Measurements from ENCODE around the gene DAAM2.

DAAM2 gene

GRCh38 chr6:39841923-39842322, 49.7 kb downstream of the DAAM2 start:
- no peak overlapping the region for H3K4me3 ChIP-seq (ENCODE audit: low read length)
- no peaks in the 10 kb centered on the region for H3K4me1 ChIP-seq (ENCODE audit: control insufficient read depth, insufficient read depth, low read length)
- H3K27me3 ChIP-seq (ENCODE audit: control insufficient read depth, insufficient read depth, low read length): no peaks in the 10 kb centered on the region

GRCh38 chr6:39843305-39844020, 51.3 kb downstream of the DAAM2 start:
- H3K4me1 ChIP-seq (ENCODE audit: control insufficient read depth, insufficient read depth, low read length): no peaks in the 10 kb centered on the region

More at GRCh38 chr6:39841923-39842322, 49.7 kb downstream of the DAAM2 start:
- Histone ChIP-seq H3K9me3 (ENCODE audit: control insufficient read depth, low read length) (no peaks in the 10 kb centered on the region), H3K9ac (ENCODE audit: low read length) (no peak overlapping the region), H3K36me3 (ENCODE audit: control insufficient read depth, insufficient read depth, low read length) (no peaks in the 10 kb centered on the region)

GRCh38 chr6:39844866-39845265, 52.7 kb downstream of the DAAM2 start:
- Histone ChIP-seq H3K9me3 (ENCODE audit: control insufficient read depth, low read length) (no peaks in the 10 kb centered on the region), H3K36me3 (ENCODE audit: control insufficient read depth, insufficient read depth, low read length) (no peaks in the 10 kb centered on the region), H3K4me3 (ENCODE audit: low read length) (no peak overlapping the region), H3K4me1 (ENCODE audit: control insufficient read depth, insufficient read depth, low read length) (no peaks in the 10 kb centered on the region), H3K9ac (ENCODE audit: low read length) (no peak overlapping the region), H3K27me3 (ENCODE audit: control insufficient read depth, insufficient read depth, low read length) (no peaks in the 10 kb centered on the region)

More at GRCh38 chr6:39843305-39844020, 51.3 kb downstream of the DAAM2 start:
- Histone ChIP-seq H3K9me3 (ENCODE audit: control insufficient read depth, low read length) (no peaks in the 10 kb centered on the region), H3K27me3 (ENCODE audit: control insufficient read depth, insufficient read depth, low read length) (no peaks in the 10 kb centered on the region), H3K9ac (ENCODE audit: low read length) (no peak overlapping the region), H3K4me3 (ENCODE audit: low read length) (no peak overlapping the region), H3K36me3 (ENCODE audit: control insufficient read depth, insufficient read depth, low read length) (no peaks in the 10 kb centered on the region)

- no peak overlapping the region for H3K9ac ChIP-seq (ENCODE audit: low read length)
- no peak overlapping the region for H3K4me3 ChIP-seq (ENCODE audit: low read length)
- H3K27me3 ChIP-seq (ENCODE audit: control insufficient read depth, insufficient read depth, low read length): no peaks in the 10 kb centered on the region
- no peaks in the 10 kb centered on the region for H3K9me3 ChIP-seq (ENCODE audit: control insufficient read depth, low read length)
- H3K36me3 ChIP-seq (ENCODE audit: control insufficient read depth, insufficient read depth, low read length): no peaks in the 10 kb centered on the region
- H3K4me1 ChIP-seq (ENCODE audit: control insufficient read depth, insufficient read depth, low read length): no peaks in the 10 kb centered on the region
Observed at GRCh38 chr6:39847221-39847620, 55.0 kb downstream of the DAAM2 start.

- H3K9me3 ChIP-seq (ENCODE audit: control insufficient read depth, low read length): no peaks in the 10 kb centered on the region
- no peaks in the 10 kb centered on the region for H3K27me3 ChIP-seq (ENCODE audit: control insufficient read depth, insufficient read depth, low read length)
- H3K36me3 ChIP-seq (ENCODE audit: control insufficient read depth, insufficient read depth, low read length): no peaks in the 10 kb centered on the region
- no peak overlapping the region for H3K9ac ChIP-seq (ENCODE audit: low read length)
- H3K4me3 ChIP-seq (ENCODE audit: low read length): no peak overlapping the region
- H3K4me1 ChIP-seq (ENCODE audit: control insufficient read depth, insufficient read depth, low read length): no peaks in the 10 kb centered on the region
Observed at GRCh38 chr6:39848171-39848570, 56.0 kb downstream of the DAAM2 start.

GRCh38 chr6:39849228-39849627, 57.1 kb downstream of the DAAM2 start:
- Histone ChIP-seq H3K9me3 (ENCODE audit: control insufficient read depth, low read length) (no peaks in the 10 kb centered on the region), H3K4me3 (ENCODE audit: low read length) (no peak overlapping the region), H3K4me1 (ENCODE audit: control insufficient read depth, insufficient read depth, low read length) (no peaks in the 10 kb centered on the region), H3K27me3 (ENCODE audit: control insufficient read depth, insufficient read depth, low read length) (no peaks in the 10 kb centered on the region), H3K9ac (ENCODE audit: low read length) (no peak overlapping the region), H3K36me3 (ENCODE audit: control insufficient read depth, insufficient read depth, low read length) (no peaks in the 10 kb centered on the region)

GRCh38 chr6:39849764-39850163, 57.6 kb downstream of the DAAM2 start:
- no peaks in the 10 kb centered on the region for H3K4me1 ChIP-seq (ENCODE audit: control insufficient read depth, insufficient read depth, low read length)
- no peak overlapping the region for H3K4me3 ChIP-seq (ENCODE audit: low read length)
- H3K36me3 ChIP-seq (ENCODE audit: control insufficient read depth, insufficient read depth, low read length): no peaks in the 10 kb centered on the region
- no peak overlapping the region for H3K9ac ChIP-seq (ENCODE audit: low read length)
- no peaks in the 10 kb centered on the region for H3K9me3 ChIP-seq (ENCODE audit: control insufficient read depth, low read length)
- no peaks in the 10 kb centered on the region for H3K27me3 ChIP-seq (ENCODE audit: control insufficient read depth, insufficient read depth, low read length)

- Histone ChIP-seq H3K4me1 (ENCODE audit: control insufficient read depth, insufficient read depth, low read length) (no peaks in the 10 kb centered on the region), H3K9ac (ENCODE audit: low read length) (no peak overlapping the region), H3K36me3 (ENCODE audit: control insufficient read depth, insufficient read depth, low read length) (no peaks in the 10 kb centered on the region), H3K9me3 (ENCODE audit: control insufficient read depth, low read length) (no peaks in the 10 kb centered on the region), H3K27me3 (ENCODE audit: control insufficient read depth, insufficient read depth, low read length) (no peaks in the 10 kb centered on the region), H3K4me3 (ENCODE audit: low read length) (no peak overlapping the region)
Observed at GRCh38 chr6:39850736-39851297, 58.6 kb downstream of the DAAM2 start.

GRCh38 chr6:39851331-39851730, 59.2 kb downstream of the DAAM2 start:
- Histone ChIP-seq H3K27me3 (ENCODE audit: control insufficient read depth, insufficient read depth, low read length) (no peaks in the 10 kb centered on the region), H3K36me3 (ENCODE audit: control insufficient read depth, insufficient read depth, low read length) (no peaks in the 10 kb centered on the region), H3K9me3 (ENCODE audit: control insufficient read depth, low read length) (no peaks in the 10 kb centered on the region), H3K4me1 (ENCODE audit: control insufficient read depth, insufficient read depth, low read length) (no peaks in the 10 kb centered on the region), H3K9ac (ENCODE audit: low read length) (no peak overlapping the region), H3K4me3 (ENCODE audit: low read length) (no peak overlapping the region)

- Histone ChIP-seq H3K4me3 (ENCODE audit: low read length) (no peak overlapping the region), H3K9me3 (ENCODE audit: control insufficient read depth, low read length) (no peaks in the 10 kb centered on the region), H3K36me3 (ENCODE audit: control insufficient read depth, insufficient read depth, low read length) (no peaks in the 10 kb centered on the region), H3K27me3 (ENCODE audit: control insufficient read depth, insufficient read depth, low read length) (no peaks in the 10 kb centered on the region), H3K4me1 (ENCODE audit: control insufficient read depth, insufficient read depth, low read length) (no peaks in the 10 kb centered on the region), H3K9ac (ENCODE audit: low read length) (no peak overlapping the region)
Observed at GRCh38 chr6:39852324-39852723, 60.1 kb downstream of the DAAM2 start.

- H3K9me3 ChIP-seq (ENCODE audit: control insufficient read depth, low read length): no peaks in the 10 kb centered on the region
- no peak overlapping the region for H3K4me3 ChIP-seq (ENCODE audit: low read length)
- no peaks in the 10 kb centered on the region for H3K4me1 ChIP-seq (ENCODE audit: control insufficient read depth, insufficient read depth, low read length)
- no peaks in the 10 kb centered on the region for H3K27me3 ChIP-seq (ENCODE audit: control insufficient read depth, insufficient read depth, low read length)
- no peak overlapping the region for H3K9ac ChIP-seq (ENCODE audit: low read length)
- no peaks in the 10 kb centered on the region for H3K36me3 ChIP-seq (ENCODE audit: control insufficient read depth, insufficient read depth, low read length)
Observed at GRCh38 chr6:39853604-39854003, 61.4 kb downstream of the DAAM2 start.

GRCh38 chr6:39855356-39855995, 63.3 kb downstream of the DAAM2 start:
- Histone ChIP-seq H3K9me3 (ENCODE audit: control insufficient read depth, low read length) (no peaks in the 10 kb centered on the region), H3K4me1 (ENCODE audit: control insufficient read depth, insufficient read depth, low read length) (no peaks in the 10 kb centered on the region), H3K36me3 (ENCODE audit: control insufficient read depth, insufficient read depth, low read length) (no peaks in the 10 kb centered on the region), H3K4me3 (ENCODE audit: low read length) (no peak overlapping the region), H3K27me3 (ENCODE audit: control insufficient read depth, insufficient read depth, low read length) (no peaks in the 10 kb centered on the region), H3K9ac (ENCODE audit: low read length) (no peak overlapping the region)
